Measurements from ENCODE around the gene SDHB.
"Not testable (repeated sequence)": the region's sequence is repeated elsewhere in the genome, so short reads cannot be mapped to it uniquely, and the experiment has no call there.

Gene SDHB

DNA sequence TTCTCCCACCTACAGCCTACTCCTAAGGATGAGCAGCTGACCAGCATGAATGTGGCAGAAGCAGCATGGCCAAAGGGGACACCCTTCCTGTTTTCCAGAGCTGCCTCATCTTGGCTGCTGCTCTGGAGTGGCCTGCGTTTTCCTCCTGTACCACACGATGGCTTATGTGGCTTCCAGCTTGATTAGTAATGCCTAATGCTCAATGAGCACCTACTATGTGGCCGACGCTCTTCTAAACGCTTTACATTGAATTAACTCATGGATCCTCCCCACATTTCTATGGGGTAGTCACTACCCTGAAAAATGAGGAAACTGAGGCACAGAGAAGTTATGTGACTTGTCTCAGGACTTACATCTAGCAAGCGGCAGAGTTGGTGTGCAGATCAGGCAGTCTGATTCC lies 18.0 kb upstream of the SDHB start:
- no peak for DNase-seq

DNA sequence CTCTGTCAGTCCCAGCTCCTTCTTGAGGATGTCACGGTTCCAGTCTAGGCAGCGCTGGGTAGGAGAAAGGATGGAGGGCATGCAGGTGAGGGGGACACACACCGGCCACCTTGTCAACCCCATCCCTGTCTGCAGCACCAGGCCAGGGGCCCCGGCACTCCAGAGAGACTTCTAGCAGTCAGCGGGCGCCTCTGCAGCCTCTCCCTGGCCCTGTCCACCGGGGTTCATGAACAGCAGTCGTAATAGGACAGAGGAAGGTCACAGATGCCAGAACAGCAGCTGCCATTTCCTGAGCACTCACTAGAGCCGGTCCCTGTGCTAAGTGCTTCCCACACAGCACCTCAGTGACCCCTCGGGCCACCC lies 16.3 kb upstream of the SDHB start:
- no peak for DNase-seq

DNA sequence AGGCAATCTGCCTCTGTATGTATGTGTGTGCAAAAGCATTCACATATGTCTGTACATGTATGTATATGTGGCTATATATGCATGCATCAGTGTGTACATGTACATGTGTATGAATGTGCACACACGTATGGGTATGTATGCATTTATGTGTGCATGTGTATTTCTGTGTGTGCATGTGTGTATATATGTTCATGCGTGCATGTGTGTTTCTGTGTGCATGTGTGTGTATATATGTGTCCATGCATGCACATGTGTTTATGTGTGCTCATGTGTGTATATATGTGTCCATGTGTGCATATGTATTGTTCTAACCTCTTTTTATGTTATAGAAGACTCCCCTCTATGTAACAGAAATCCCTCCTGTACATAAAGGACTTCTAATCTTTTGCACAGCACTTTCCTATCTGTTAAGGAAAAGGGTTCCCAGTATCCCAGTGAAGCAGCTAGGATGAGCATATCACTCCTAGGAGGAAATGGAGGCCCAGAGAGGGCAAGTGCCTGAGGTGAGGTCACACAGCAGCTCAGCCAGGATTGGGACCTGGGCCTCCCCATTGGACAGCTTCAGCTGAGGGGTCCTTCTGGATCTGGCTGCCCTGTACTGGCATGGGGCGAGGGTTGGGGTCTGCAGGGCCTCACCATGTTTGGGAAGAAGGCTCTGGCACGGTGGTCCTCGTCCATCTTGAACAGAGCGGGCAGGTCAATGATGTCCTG lies 15.8 kb upstream of the SDHB start:
- DNase-seq: no peak

DNA sequence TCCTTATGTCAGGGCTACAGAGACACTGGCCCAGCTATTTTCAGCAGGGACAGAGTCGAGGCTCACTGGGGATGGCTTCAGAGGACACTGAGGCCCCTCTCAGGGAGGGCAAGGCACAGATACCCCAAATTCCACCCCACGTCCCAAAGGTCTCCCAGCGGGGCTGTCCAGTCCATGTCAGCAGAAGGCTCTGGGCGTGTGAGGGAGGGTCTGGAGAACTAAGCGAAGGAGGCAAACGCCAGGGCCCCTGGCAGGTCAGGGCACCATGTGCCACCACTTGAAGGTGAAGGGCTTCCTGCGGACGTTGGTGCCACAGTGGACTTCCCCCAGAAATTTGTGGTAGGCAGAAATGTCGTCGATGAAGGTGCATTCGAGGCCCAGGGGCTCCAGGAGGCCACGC lies 15.0 kb upstream of the SDHB start:
- no peak for DNase-seq

DNA sequence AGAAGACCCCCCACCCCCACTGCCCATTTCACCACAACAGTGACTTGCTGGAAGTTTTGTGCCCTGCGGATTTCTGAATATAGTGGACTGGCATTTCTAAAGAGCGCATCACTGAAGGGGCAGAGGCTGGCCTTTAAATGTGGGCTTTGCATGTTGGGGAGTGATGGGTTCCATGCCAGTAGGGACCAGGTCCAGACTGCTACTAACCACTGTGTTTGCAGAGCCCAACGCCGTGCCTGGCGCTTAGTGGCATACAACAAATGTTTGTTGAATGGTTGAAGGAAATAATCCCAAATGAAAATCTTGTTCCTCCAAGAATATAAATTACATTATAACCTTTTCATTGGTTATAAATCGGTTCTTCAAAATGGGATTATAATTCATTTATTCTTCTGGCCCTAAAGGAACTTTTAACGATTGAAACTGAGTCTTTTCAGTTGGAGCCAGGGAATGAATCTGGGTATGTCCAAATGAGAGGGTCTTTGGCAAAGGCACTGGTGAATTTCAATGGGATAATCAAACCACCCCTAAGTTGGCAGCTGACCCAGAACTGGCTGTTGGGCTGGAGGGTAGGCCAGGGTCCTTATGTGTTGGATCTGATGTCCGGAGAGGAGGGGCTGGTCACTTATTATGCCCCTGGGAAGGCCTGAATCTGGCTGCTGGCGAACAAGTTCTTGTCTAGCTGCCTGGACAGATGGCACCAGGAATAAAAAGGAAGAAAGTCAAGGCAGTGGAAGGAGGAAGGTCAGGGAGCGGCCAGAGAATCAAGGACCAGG lies 13.8 kb upstream of the SDHB start:
- no peak for DNase-seq

DNA sequence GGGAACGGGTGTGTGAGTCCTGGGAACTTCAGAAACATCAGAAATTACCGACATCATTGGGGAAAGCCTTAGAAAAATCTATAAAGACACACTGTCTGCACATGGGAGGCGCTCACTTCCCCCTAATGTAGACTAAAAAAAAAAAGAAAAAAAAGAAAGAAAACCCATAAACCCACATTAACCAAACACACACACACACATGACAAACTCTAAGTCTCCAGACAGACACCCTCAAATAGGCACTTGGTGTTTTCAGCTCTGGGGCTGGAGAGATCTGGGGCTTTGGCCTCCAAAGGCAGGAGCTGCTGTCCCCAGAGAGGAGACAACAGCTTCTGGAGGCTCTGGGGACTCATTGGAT lies 13.2 kb upstream of the SDHB start:
- no peak for DNase-seq

DNA sequence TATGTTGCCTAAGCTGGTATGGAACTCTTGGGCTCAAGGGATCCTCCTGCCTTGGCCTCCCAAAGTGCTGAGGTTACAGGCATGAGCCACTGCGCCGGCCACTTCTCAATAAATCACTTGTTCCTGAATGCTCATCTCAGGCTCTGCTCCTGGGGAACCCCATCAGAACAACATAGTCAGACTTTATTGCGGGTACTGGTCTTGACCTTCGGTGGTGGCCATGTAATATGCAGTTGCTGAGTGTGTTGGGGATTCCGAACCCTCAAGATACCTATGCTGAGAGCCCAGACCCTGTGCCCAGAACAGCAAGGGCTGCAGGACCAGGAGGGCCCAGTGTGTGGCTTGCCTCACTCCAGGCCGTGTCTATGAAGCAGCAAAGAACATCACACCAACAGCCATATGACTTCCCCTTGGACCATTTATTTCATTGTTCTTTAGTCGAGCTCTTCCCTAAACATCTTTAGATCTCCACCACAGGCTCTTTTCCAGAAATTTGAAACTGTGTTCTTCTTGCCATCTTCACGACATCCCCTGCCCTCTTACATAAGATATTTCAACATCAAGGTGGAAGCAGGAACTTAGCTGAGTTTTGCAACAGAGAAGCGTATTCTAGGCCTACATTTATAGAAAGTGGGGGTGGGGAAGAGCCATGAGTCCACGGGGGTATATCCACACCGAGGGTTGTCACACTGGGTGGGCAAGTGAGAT lies 12.7 kb upstream of the SDHB start:
- no peak for DNase-seq

DNA sequence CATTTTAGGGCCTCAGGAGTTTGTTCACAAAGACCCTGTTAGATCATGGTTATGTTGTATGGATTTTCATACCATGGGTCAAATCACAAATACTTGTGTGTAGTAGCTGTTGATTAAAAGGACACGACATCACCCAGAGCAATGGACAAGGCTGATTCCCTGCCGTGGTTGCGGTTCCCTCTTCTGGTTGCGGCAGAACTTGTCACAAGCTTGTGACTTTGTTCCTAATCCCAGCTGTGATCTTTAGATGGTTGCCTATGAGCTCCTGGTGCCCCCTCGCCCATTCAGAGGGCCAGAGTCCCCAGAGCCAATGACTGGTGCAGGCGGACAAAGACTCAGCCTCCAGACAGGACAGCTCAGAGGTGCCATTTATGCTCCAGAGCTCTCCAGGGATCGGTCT lies 11.8 kb upstream of the SDHB start:
- no peak for DNase-seq

DNA sequence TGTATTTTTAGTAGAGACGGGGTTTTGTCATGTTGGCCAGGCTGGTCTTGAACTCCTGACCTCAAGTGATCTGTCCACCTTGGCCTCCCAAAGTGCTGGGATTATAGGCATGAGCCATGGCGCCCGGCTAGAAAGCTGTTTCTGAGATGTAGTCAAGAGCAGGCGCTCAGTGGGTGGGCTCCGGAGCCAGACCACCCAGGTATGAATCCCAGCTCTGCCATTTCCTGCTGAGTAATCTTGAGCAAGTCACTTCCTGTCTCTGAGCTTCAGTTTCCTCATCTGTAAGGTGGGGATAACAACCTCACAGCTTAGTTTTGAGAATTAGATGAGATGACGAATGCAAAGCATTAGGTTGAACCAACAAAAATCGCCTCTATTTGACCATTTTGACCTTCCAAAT lies 8.9 kb upstream of the SDHB start:
- not testable (repeated sequence) for DNase-seq

DNA sequence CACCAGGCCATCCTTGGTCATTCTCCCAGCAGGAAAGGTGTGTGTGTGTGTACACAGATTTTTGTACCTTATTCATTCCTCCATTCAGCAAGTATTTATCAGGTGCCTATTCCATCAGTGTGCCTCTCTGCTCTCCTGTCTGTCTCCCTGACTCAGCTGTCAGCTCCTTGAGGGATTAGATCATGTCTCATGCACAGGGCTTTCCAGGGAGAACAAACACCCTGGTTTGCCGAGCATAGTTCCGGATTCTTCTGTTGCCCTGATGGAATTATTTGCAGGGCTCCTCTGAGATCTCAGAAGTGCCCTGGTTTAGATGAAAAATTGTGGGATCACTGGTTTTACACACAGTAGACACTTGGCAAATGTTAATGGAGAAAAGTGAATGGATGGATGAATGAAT lies 8.1 kb upstream of the SDHB start:
- no peak for DNase-seq

DNA sequence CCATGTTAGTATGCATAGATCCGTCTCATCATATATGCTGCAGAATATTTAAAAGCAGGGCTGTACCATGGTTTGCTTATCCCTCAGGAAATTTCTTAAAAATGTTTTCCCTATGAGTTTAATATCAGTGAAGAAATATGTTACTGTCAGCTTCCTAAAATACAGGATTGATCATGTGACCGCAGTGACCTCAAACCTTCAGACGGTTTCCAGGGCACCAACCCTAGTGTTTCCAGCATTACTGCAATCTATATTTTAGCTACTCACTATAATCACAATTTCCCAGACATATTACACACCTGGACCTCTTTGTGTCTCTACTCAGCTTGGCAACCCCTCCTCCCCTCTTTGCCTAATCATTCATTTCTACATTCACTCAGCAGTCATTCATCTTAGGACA lies 7.7 kb upstream of the SDHB start:
- DNase-seq: no peak

DNA sequence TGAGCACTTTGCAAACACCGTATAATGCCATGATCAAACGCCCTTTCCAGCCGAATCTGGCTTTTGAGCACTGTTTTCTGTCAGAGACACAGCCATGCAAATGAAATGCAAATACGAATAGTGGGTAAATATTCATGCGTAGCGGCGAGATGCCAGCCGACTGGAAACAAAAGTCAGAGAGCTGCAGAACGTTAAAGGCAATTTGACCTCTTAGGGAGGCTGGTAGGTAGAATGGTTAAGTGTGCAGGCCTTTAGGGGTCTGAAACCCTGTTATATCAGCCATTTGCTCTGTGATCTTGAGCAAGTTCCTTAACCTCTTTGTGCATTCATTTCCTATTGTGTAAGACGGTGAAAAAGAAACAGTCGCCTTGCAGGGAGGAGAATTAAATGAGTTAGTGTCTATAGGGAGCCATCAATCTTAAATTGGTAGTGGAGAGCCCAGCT lies 6.5 kb upstream of the SDHB start:
- no peak for DNase-seq

DNA sequence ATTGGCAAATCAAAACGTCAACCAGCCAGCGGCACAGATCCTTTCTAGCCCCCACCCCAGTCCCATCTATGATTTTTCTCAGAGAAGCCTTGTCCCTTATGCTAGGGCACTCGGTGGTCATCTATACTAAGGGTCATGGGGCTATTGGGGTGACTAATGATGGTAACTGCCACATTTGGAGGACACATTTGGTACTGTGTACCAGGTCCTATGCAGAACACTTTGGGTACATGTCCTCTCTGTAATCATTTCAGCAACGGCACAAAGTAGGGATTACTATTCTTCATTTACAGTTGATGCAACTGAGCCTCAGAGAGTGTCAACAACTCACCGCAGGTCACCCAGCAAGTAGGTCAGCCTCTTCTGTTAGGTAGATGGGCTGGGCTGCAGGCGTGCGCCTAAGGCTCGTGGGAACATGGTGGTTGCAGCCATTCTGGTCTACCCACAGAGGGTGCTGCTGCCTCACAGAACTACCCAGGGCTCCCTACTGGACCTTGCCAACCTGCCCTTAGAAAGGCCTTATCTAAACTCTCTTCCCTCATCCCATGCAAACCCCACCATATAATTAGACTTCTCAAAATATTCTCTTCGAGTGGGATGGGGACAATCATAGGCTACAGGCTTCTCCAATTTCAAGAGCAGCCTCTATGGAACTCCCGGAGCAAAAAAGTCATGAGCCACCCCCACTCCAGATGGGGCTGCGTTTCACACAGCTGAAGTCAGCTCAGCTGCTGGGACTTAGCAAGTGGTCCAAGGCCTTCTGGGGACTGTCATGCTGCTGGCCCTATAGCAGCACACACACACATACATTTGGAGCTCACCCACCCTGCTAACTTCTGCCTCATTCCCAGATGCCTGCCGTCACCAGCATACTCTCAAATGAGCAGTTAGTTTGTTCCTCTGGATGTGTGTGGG lies 5.8 kb upstream of the SDHB start:
- DNase-seq: no peak

DNA sequence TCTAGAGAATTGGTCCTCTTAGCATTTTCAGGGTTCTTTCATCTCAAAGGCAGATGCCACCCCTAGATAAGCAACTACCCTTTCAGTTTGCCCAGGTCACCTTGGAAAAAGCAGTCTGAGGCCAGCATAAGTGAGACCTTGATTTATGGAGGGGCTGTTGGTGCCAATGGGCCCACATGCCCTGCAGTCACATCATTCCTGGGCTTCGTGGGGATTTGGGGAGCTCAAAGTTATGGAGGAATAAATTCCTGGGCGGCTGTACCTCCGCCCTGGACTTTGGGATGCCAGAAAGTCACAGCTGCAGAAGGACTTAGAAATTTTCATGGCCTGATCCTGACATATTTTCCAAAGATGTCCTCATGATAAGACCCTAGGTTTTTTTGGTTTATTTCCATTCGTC lies 2.7 kb upstream of the SDHB start:
- DNase-seq: no peak

DNA sequence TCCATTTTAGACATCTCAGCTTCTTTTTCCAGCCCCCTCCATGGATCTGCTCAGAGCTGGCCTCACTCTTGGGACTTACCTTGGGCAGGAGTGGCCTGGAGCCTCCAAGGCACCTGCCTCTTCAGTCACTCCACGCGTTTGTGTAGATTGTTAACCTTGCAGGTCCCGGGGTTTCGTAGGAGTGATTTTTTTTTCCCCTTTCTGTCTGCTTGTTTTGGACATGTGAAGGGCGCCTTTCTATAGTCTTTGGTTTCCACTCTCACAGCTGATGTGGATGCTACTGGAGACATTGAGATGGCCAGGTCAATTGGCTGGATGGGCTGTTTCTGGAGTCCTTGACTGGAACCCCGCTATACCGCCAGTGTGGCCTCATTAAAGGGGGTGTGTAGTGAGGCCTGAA lies 2.0 kb upstream of the SDHB start:
- no peak for DNase-seq

DNA sequence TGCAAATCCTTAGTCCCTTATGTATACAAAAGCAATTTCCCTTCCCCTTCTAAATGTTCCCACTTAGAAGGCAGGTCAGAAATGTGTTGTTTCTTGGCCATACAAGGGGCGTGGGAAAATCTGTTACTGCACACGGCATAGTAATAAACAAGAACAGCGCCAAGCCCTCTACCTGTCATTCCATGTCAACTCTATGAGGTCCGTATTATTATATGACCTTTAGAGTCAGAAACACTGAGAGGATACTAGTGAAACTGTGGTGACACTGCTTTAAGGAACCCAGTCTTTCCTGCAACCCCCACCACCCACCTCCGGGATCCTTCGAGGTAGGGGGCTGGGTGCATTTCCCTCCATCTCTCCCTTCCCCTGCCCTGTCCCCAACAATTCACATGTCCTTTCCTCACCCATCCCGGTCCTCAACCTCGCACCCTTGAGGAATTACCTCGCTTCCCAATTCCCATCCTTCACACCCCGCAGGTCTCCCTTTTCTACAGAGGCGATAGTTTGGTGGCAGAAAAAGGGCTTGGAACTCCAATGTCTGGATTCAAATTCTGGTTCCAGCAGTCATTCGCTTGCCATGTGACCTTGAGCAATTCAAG lies 647 bp downstream of the SDHB start:
- no peak for DNase-seq

DNA sequence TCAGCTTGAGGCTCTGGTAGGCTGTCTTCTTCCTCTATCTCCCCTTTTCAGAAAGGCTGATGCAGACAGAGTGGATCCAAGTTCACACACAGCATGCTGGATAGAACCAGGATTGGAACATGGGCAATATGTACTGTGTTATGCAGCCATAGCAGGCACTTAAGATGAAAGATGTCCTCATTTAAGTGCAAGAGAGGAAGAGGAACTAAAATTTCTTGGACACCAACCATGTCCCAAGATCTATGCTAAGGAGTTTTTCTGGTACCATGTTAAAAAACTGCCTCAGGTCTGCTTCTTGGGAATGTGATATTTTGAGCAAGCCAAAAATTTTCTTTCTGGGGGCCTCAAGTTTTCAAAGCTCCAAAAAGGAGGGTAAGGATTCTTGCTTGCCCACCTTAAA lies 1.2 kb downstream of the SDHB start:
- no peak for DNase-seq

DNA sequence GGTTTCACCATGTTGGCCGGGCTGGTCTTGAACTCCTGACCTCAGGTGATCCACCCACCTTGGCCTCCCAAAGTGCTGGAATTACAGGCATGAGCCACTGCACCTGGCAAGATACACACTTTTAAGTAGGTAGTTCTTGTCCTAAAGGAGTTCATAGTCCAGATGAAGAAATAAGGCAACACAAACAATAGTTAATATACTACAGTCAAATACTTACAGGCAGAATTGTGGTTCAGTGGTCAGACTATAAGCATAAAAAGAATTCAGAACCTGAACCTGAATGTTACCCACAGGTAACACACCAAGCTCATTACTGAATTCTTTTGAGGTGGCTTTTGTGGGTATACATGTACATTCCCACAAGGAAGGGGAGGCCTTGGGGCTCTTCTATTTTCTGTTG lies 1.8 kb downstream of the SDHB start:
- no peak for DNase-seq

DNA sequence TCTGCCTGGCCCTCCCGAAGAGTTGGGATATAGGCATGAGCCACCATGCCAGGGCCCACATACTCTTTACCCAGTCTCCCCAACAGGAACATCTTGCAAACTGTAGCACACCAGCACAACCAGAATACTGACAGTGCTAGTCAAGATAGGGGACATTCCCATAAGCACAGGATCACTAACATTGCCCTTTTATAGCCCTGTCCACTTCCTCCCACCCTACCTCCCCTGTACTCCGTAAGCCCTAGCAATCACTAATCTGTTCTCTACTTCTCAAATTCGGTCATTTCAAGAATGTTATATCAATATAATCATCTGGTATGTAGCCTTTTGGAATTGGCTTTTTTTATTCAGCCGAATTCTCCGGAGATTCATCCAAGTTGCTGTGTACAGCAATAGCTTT lies 5.9 kb downstream of the SDHB start:
- no peak for DNase-seq

DNA sequence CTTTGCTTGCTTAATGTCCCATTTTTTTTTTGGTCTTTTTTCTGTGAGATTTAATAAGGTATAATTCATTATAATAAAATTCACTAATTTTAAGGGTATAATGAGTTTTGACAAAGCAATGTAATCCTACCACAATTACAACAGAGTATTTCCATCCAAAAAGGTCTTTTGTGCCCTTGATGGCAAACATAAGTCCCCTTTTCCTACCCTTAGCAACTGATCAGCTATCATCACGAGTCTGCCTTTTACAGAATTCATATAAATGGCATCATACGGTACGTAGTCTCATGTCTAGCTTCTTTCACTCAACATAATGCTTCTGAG lies 7.5 kb downstream of the SDHB start:
- no peak for DNase-seq

DNA sequence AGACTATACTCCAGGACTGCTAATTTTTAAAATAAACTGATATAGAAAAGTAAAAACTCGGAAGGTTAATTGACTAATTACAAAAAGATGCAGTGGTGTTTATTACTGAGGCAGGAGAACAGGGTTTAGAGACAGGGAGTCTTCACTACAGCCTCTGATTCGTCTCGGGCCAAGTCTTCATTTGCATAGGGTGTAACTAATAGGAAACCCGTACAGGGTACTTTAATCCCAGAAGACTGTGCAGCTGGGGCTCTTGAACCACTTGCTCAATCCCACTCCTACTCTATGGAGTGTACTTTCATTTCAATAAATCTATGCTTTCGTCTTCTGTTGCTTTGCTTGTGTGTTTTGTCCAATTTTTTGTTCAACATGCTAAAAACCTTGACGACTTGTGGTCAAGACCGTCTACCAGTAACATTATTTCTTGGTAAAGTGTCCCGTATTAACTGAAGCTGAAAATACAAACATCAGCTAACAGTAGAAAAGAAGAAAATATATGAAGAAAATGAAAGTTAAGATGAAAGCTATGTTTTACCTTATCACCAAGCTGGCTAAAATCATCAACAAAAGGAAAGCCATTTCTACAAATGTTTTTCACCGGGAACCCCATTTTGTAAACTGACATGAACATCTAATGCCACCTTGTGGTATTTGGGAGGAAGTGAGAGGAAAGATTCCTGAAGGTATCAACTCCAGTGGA lies 8.0 kb downstream of the SDHB start:
- no peak for DNase-seq

DNA sequence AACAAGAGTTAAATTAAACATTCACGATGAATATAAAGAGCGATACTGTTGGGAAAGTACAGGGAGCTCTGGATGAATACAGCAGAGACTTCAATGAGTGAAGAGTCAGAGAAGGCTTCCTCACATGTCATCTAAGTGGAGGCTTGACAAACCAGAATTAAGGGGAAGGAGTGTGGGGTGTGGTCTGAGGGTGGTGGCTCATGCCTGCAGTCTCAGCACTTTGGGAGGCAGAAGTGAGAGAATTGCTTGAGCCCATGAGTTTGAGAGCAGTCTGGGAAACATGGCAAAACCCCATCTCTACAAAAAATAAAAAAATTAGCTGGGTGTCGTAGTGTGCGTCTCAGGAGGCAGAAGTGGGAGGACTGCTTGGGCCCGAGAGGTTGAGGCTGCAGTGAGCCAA lies 8.7 kb downstream of the SDHB start:
- no peak for DNase-seq

All from activated naive CD4-positive, alpha-beta T cell treated with anti-CD3 and anti-CD28 coated beads, Interleukin-2, amount 50 U/mL, for 16 hours (primary cell).